ENCODE measurements around the gene KLHDC7B. TPM values are rescaled to one million over a fixed set of nuclear protein-coding genes. Genes with fewer than 3 reads are reported as not detected.

Gene KLHDC7B
- total RNA-seq, 1 experiment from 2014 or later: not detected

DNA sequence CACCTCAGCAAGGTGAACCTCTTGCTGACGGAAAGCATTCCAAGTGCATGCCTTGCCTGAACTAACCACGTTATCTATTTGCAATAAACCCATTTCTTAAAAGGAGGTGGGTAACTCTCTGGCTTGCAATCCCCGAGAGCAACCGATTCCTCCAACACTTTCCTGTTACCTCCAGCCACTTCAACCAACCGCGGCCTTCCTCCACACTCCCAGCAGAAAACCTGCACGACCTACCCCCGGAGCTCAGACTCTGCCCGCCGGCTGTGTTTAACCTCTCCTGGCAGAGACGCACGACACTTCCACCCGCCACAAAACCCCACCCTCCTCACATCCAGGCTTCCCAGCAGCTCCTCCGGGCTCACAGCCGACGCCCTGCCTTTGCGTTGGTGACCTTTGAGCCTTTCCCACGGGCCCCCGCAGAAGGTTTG lies 21.0 kb upstream of the KLHDC7B start:
- ChIA-PET POLR2A (interaction anchor here (1.3 to 2.3 kb wide), 3 partner anchors 14 to 38 kb away, joined by 3 to 13 read pairs (median 4); partner anchors contain the start of genes LMF2, NCAPH2 and SYCE3), CTCF (interaction anchor here (0.8 to 4.3 kb wide), 20 partner anchors 7 to 250 kb away, joined by 3 to 60 read pairs (median 6); partner anchors contain the start of genes ARSA, LMF2, NCAPH2 and SYCE3)
- TF ChIP-seq ESRRA (CRISPR knock-in tag; IDR thresholded peaks at IDR 0.05; ENCODE audit: borderline replicate concordance) (no peak), FOXP1 (CRISPR knock-in tag; IDR thresholded peaks at IDR 0.05; ENCODE audit: borderline replicate concordance) (0 out of 2 replicates have a peak, but pooled peaks have one; percentile 4), NFYB (CRISPR knock-in tag; conservative IDR thresholded peaks at IDR 0.05; ENCODE audit: low read depth) (no peak)
- TF ChIP-seq, protein P1, sequence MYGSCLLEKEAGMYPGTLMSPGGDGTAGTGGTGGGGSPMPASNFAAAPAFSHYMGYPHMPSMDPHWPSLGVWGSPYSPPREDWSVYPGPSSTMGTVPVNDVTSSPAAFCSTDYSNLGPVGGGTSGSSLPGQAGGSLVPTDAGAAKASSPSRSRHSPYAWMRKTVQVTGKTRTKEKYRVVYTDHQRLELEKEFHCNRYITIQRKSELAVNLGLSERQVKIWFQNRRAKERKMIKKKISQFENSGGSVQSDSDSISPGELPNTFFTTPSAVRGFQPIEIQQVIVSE (CRISPR knock-in tag; IDR thresholded peaks at IDR 0.05; ENCODE audit: borderline replicate concordance): no peak
- Mint-ChIP-seq H3K4me3 (peak overlapping the region; percentile 82), H3K4me1 (peaks cover 13% of the 10 kb centered on the region), H3K27ac (peak overlapping the region; percentile 84; the same call in 1 of the 2 replicates), H3K9me3 (no peaks in the 10 kb centered on the region), H3K27me3 (ENCODE audit: low read depth) (peaks cover 32% of the 10 kb centered on the region), H3K36me3 (peaks cover 3% of the 10 kb centered on the region)
- ATAC-seq: no peak
- no peak for DNase-seq (ENCODE audit: low spot score)

DNA sequence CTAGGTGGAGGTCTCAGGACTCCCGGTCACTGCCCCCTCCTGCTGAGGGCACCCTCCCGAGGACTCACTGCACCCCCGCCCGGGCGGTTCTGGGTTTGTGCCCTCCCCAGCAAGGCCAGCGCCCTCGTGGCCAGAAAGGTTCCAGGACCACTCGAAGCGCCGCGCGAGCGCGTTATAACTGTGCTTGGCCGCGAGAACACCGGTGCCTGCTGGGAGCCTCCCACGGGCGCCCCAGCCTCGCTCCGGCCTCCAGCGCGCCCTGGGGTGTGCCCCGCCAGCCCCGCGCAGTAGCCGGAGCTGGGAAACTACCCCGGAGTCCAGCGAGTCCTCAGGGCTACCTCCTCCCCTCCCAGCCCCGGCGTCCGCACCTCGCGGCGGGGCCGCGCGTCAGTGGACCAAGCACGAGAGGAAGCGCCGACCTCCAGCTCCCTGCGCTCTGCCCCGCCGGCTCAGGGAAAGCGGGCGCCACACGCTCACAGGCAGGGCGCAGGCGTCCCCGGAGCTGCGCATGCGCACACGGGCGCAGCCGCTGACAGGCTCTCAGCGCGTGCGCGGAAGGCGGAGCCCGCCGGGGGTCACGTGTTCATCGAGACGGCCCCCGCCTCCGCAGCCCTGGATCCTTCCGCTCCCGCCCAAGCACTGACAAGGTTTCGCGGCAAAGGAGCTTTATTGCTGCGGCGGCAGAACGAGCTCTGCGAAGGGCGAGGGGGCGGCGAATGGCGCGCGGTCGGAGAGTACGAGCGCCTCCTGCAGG lies 20.4 kb upstream of the KLHDC7B start, which contains the start of gene SCO2:
Gene SCO2 (minus strand): TSS at position 495 of the 754 bp plus-strand sequence. CDS start 1,187 bp downstream, outside the sequence.
- POLR2A ChIA-PET: interaction anchor here (0.7 to 2.3 kb wide), 8 partner anchors 11 to 174 kb away, joined by 3 to 13 read pairs (median 3); partner anchors contain the start of genes CHKB, LMF2, NCAPH2 and SYCE3
- CTCF ChIA-PET: interaction anchor here (0.5 to 4.3 kb wide), 65 partner anchors 8 to 634 kb away, joined by 3 to 60 read pairs (median 5); partner anchors contain the start of genes ADM2, ARSA, CHKB and DENND6B
- DNase-seq (ENCODE audit: low spot score): peak; percentile 96
- peak within 1 kb of the TSS; percentile 82 for H3K4me3 Mint-ChIP-seq
- H3K4me1 Mint-ChIP-seq: peaks cover 13% of the 10 kb centered on the region
- peaks cover 36% of the 10 kb centered on the region for H3K27me3 Mint-ChIP-seq (ENCODE audit: low read depth)
- H3K36me3 Mint-ChIP-seq: no peaks in the 10 kb centered on the region
- no peaks in the 10 kb centered on the region for H3K9me3 Mint-ChIP-seq
- ATAC-seq: peak; percentile 51
- peak within 1 kb of the TSS; percentile 84; the same call in 1 of the 2 replicates for H3K27ac Mint-ChIP-seq
- TF ChIP-seq ELF4 (CRISPR knock-in tag; IDR thresholded peaks at IDR 0.05; ENCODE audit: low read depth): no peak
- TF ChIP-seq, protein P2, sequence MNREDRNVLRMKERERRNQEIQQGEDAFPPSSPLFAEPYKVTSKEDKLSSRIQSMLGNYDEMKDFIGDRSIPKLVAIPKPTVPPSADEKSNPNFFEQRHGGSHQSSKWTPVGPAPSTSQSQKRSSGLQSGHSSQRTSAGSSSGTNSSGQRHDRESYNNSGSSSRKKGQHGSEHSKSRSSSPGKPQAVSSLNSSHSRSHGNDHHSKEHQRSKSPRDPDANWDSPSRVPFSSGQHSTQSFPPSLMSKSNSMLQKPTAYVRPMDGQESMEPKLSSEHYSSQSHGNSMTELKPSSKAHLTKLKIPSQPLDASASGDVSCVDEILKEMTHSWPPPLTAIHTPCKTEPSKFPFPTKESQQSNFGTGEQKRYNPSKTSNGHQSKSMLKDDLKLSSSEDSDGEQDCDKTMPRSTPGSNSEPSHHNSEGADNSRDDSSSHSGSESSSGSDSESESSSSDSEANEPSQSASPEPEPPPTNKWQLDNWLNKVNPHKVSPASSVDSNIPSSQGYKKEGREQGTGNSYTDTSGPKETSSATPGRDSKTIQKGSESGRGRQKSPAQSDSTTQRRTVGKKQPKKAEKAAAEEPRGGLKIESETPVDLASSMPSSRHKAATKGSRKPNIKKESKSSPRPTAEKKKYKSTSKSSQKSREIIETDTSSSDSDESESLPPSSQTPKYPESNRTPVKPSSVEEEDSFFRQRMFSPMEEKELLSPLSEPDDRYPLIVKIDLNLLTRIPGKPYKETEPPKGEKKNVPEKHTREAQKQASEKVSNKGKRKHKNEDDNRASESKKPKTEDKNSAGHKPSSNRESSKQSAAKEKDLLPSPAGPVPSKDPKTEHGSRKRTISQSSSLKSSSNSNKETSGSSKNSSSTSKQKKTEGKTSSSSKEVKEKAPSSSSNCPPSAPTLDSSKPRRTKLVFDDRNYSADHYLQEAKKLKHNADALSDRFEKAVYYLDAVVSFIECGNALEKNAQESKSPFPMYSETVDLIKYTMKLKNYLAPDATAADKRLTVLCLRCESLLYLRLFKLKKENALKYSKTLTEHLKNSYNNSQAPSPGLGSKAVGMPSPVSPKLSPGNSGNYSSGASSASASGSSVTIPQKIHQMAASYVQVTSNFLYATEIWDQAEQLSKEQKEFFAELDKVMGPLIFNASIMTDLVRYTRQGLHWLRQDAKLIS (CRISPR knock-in tag; IDR thresholded peaks at IDR 0.05; ENCODE audit: borderline replicate concordance): no peak
- TF ChIP-seq, protein P3, sequence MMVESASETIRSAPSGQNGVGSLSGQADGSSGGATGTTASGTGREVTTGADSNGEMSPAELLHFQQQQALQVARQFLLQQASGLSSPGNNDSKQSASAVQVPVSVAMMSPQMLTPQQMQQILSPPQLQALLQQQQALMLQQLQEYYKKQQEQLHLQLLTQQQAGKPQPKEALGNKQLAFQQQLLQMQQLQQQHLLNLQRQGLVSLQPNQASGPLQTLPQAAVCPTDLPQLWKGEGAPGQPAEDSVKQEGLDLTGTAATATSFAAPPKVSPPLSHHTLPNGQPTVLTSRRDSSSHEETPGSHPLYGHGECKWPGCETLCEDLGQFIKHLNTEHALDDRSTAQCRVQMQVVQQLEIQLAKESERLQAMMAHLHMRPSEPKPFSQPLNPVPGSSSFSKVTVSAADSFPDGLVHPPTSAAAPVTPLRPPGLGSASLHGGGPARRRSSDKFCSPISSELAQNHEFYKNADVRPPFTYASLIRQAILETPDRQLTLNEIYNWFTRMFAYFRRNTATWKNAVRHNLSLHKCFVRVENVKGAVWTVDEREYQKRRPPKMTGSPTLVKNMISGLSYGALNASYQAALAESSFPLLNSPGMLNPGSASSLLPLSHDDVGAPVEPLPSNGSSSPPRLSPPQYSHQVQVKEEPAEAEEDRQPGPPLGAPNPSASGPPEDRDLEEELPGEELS (CRISPR knock-in tag; IDR thresholded peaks at IDR 0.05): no peak; the same call in 1 of the 2 replicates
- TF ChIP-seq CBFB (CRISPR knock-in tag; IDR thresholded peaks at IDR 0.05; ENCODE audit: low read depth): no peak
- no peak for TF ChIP-seq ZNF121 (CRISPR knock-in tag; IDR thresholded peaks at IDR 0.05)
- TF ChIP-seq, protein P4, sequence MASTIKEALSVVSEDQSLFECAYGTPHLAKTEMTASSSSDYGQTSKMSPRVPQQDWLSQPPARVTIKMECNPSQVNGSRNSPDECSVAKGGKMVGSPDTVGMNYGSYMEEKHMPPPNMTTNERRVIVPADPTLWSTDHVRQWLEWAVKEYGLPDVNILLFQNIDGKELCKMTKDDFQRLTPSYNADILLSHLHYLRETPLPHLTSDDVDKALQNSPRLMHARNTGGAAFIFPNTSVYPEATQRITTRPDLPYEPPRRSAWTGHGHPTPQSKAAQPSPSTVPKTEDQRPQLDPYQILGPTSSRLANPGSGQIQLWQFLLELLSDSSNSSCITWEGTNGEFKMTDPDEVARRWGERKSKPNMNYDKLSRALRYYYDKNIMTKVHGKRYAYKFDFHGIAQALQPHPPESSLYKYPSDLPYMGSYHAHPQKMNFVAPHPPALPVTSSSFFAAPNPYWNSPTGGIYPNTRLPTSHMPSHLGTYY (CRISPR knock-in tag; IDR thresholded peaks at IDR 0.05): no peak
- TF ChIP-seq, protein P5, sequence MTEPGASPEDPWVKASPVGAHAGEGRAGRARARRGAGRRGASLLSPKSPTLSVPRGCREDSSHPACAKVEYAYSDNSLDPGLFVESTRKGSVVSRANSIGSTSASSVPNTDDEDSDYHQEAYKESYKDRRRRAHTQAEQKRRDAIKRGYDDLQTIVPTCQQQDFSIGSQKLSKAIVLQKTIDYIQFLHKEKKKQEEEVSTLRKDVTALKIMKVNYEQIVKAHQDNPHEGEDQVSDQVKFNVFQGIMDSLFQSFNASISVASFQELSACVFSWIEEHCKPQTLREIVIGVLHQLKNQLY (CRISPR knock-in tag; IDR thresholded peaks at IDR 0.05): no peak
- TF ChIP-seq, protein P6, sequence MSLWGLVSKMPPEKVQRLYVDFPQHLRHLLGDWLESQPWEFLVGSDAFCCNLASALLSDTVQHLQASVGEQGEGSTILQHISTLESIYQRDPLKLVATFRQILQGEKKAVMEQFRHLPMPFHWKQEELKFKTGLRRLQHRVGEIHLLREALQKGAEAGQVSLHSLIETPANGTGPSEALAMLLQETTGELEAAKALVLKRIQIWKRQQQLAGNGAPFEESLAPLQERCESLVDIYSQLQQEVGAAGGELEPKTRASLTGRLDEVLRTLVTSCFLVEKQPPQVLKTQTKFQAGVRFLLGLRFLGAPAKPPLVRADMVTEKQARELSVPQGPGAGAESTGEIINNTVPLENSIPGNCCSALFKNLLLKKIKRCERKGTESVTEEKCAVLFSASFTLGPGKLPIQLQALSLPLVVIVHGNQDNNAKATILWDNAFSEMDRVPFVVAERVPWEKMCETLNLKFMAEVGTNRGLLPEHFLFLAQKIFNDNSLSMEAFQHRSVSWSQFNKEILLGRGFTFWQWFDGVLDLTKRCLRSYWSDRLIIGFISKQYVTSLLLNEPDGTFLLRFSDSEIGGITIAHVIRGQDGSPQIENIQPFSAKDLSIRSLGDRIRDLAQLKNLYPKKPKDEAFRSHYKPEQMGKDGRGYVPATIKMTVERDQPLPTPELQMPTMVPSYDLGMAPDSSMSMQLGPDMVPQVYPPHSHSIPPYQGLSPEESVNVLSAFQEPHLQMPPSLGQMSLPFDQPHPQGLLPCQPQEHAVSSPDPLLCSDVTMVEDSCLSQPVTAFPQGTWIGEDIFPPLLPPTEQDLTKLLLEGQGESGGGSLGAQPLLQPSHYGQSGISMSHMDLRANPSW (CRISPR knock-in tag; conservative IDR thresholded peaks at IDR 0.05; ENCODE audit: low read depth): peak; percentile 74; the same call in 1 of the 2 replicates
- TF ChIP-seq NFATC4 (CRISPR knock-in tag; IDR thresholded peaks at IDR 0.05): no peak
- TF ChIP-seq, protein P7, sequence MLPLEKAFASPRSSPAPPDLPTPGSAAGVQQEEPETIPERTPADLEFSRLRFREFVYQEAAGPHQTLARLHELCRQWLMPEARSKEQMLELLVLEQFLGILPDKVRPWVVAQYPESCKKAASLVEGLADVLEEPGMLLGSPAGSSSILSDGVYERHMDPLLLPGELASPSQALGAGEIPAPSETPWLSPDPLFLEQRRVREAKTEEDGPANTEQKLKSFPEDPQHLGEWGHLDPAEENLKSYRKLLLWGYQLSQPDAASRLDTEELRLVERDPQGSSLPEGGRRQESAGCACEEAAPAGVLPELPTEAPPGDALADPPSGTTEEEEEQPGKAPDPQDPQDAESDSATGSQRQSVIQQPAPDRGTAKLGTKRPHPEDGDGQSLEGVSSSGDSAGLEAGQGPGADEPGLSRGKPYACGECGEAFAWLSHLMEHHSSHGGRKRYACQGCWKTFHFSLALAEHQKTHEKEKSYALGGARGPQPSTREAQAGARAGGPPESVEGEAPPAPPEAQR (CRISPR knock-in tag; IDR thresholded peaks at IDR 0.05): no peak
- TF ChIP-seq OVOL2 (CRISPR knock-in tag; IDR thresholded peaks at IDR 0.05; ENCODE audit: borderline replicate concordance): no peak
